Effector memory CD4-positive, alpha-beta T cell (primary cell): ENCODE measurements around the gene PARD6A.

Experiments used
- DNase-seq, 3 donors: peaks; one replicate each; pipeline ENCODE4 v3.0.0-alpha.2; 2020
- H3K27ac ChIP-seq: 2 replicates; pipeline ENCODE4 v1.7.0; 2013; ENCODE audit warnings: mild to moderate bottlenecking, low read length, moderate library complexity; ENCODE audit not compliant: insufficient read depth, poor library complexity, severe bottlenecking
- H3K27me3 ChIP-seq: replicated peaks from 2 replicates; pipeline ENCODE4 v1.7.0; 2013; ENCODE audit warnings: mild to moderate bottlenecking, low read length; ENCODE audit not compliant: insufficient read depth, control insufficient read depth, poor library complexity, severe bottlenecking
- H3K36me3 ChIP-seq: 2 replicates; pipeline ENCODE4 v1.7.0; 2013; ENCODE audit warnings: mild to moderate bottlenecking, low read length, moderate library complexity; ENCODE audit not compliant: control insufficient read depth, insufficient read depth
- H3K4me1 ChIP-seq: 2 replicates; pipeline ENCODE4 v1.7.0; 2013; ENCODE audit warnings: low read length, mild to moderate bottlenecking; ENCODE audit not compliant: control insufficient read depth, insufficient read depth, poor library complexity, severe bottlenecking
- H3K4me3 ChIP-seq: 2 replicates; pipeline ENCODE4 v1.7.0; 2013; ENCODE audit warnings: low read length, low read depth, mild to moderate bottlenecking; ENCODE audit not compliant: insufficient read depth, poor library complexity, severe bottlenecking
- H3K9me3 ChIP-seq: 2 replicates; pipeline ENCODE4 v1.7.0; 2013; ENCODE audit warnings: mild to moderate bottlenecking, low read length, moderate library complexity; ENCODE audit not compliant: control insufficient read depth

The PARD6A gene

DNA sequence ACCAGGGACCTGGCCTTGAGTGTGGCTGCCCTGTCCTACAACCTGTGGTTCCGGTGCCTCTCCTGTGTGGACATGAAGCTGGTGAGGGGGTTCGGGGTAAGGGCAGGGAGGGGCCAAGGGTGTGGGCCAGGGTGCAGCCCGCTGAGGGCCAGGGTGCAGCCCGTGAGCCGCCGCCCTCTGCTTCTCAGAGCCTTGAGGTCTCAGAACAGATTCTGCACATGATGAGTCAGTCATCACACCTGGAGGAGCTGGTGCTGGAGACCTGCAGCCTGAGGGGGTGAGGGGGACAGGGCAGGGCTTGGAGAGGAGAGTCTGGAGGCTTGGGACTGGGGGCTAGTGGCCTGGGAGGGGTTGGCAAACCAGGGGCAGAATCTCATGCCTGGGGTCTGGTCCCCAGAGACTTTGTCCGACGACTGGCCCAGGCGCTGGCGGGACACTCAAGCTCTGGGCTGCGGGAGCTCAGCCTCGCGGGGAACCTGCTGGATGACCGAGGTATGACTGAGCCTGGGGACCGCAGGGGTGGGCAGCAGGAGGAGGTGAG lies 13.6 kb upstream of the PARD6A start:
- peak overlapping the region; percentile 34 for H3K27ac ChIP-seq
- no peak overlapping the region for H3K4me3 ChIP-seq
- H3K27me3 ChIP-seq = no peaks in the 10 kb centered on the region
- DNase-seq = no peak
- H3K36me3 ChIP-seq = peaks cover 56% of the 10 kb centered on the region
- peaks cover 16% of the 10 kb centered on the region for H3K4me1 ChIP-seq
- no peaks in the 10 kb centered on the region for H3K9me3 ChIP-seq

DNA sequence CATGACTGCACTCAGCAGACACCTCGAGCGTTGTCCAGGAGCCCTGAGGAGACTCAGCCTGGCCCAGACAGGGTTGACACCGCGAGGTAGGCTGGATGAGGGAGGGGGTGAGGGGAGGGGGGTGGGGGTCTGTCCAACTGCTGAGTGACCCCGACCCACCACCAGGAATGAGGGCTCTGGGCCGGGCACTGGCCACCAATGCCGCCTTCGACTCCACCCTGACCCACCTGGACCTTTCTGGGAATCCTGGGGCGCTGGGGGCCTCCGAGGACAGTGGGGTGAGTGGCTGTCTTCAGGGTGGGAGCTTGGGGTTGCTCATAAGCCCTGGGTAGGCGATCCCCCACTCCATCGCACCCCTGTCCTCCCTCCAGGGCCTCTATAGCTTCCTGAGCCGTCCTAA lies 13.1 kb upstream of the PARD6A start:
- no peak overlapping the region for H3K27ac ChIP-seq
- no peaks in the 10 kb centered on the region for H3K27me3 ChIP-seq
- no peaks in the 10 kb centered on the region for H3K9me3 ChIP-seq
- no peak overlapping the region for H3K4me3 ChIP-seq
- DNase-seq = no peak
- H3K4me1 ChIP-seq = peaks cover 16% of the 10 kb centered on the region
- H3K36me3 ChIP-seq = peaks cover 58% of the 10 kb centered on the region

GRCh38 chr16:67648088-67648763 lies 12.5 kb upstream of the PARD6A start:
- no peak overlapping the region for H3K4me3 ChIP-seq
- H3K27ac ChIP-seq = no peak overlapping the region
- peaks cover 16% of the 10 kb centered on the region for H3K4me1 ChIP-seq
- DNase-seq = no peak
- H3K27me3 ChIP-seq = no peaks in the 10 kb centered on the region
- H3K36me3 ChIP-seq = peaks cover 58% of the 10 kb centered on the region
- H3K9me3 ChIP-seq = no peaks in the 10 kb centered on the region

- DNase-seq = no peak
- H3K9me3 ChIP-seq = no peaks in the 10 kb centered on the region
- H3K36me3 ChIP-seq = peaks cover 60% of the 10 kb centered on the region
- H3K27ac ChIP-seq = no peak overlapping the region
- H3K27me3 ChIP-seq = no peaks in the 10 kb centered on the region
- peaks cover 16% of the 10 kb centered on the region for H3K4me1 ChIP-seq
- H3K4me3 ChIP-seq = no peak overlapping the region
These were observed 11.9 kb upstream of the PARD6A start for GRCh38 chr16:67648764-67649407.

- Histone ChIP-seq H3K27ac (no peak overlapping the region), H3K4me1 (peaks cover 14% of the 10 kb centered on the region), H3K9me3 (no peaks in the 10 kb centered on the region), H3K36me3 (peaks cover 67% of the 10 kb centered on the region), H3K27me3 (no peaks in the 10 kb centered on the region), H3K4me3 (no peak overlapping the region)
- no peak for DNase-seq
These were observed 11.2 kb upstream of the PARD6A start for GRCh38 chr16:67649494-67649931.

GRCh38 chr16:67650023-67650422 lies 10.7 kb upstream of the PARD6A start:
- Histone ChIP-seq H3K36me3 (peaks cover 72% of the 10 kb centered on the region), H3K9me3 (no peaks in the 10 kb centered on the region), H3K4me1 (peaks cover 12% of the 10 kb centered on the region), H3K4me3 (no peak overlapping the region), H3K27me3 (no peaks in the 10 kb centered on the region), H3K27ac (no peak overlapping the region)
- no peak for DNase-seq

DNA sequence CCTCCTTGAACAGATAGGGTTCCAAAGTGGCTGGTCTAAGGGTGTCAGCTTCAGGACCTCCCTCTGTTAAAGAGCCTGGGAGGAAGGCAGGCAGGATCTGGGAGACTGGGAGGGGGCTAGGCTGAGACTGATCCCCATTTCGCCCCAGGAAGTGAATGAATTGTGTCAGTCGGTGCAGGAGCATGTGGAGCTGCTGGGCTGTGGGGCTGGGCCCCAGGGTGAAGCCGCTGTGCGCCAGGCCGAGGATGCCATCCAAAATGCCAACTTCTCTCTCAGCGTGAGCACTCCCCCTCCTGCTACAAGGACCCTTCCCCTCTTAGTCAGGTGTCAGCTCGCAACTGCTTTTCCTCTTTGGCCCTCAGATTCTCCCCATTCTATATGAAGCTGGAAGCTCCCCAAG lies 9.7 kb upstream of the PARD6A start:
- no peak for DNase-seq
- H3K4me1 ChIP-seq = peaks cover 3% of the 10 kb centered on the region
- H3K27me3 ChIP-seq = no peaks in the 10 kb centered on the region
- peaks cover 82% of the 10 kb centered on the region for H3K36me3 ChIP-seq
- no peak overlapping the region for H3K27ac ChIP-seq
- H3K4me3 ChIP-seq = no peak overlapping the region
- H3K9me3 ChIP-seq = no peaks in the 10 kb centered on the region

- Histone ChIP-seq H3K36me3 (peaks cover 85% of the 10 kb centered on the region), H3K9me3 (no peaks in the 10 kb centered on the region), H3K27ac (no peak overlapping the region), H3K27me3 (no peaks in the 10 kb centered on the region), H3K4me3 (no peak overlapping the region), H3K4me1 (no peaks in the 10 kb centered on the region)
- no peak for DNase-seq
These were observed 8.9 kb upstream of the PARD6A start for GRCh38 chr16:67651847-67652246.

- DNase-seq = no peak
- H3K36me3 ChIP-seq = peaks cover 81% of the 10 kb centered on the region
- H3K27me3 ChIP-seq = no peaks in the 10 kb centered on the region
- H3K9me3 ChIP-seq = no peaks in the 10 kb centered on the region
- no peak overlapping the region for H3K4me3 ChIP-seq
- H3K27ac ChIP-seq = no peak overlapping the region
- H3K4me1 ChIP-seq = no peaks in the 10 kb centered on the region
These were observed 8.1 kb upstream of the PARD6A start for GRCh38 chr16:67652578-67653127.
